GM21381 (cell line): ENCODE results near the gene PALLD.
"Not testable (repeated sequence)": the region's sequence is repeated elsewhere in the genome, so short reads cannot be mapped to it uniquely, and the experiment has no call there.

Experiments
- ATAC-seq: cut with Tn5 transposase; IDR thresholded peaks from one replicate; pipeline ENCODE4 v1.9.1; 2021; ENCODE audit warnings: mild to moderate bottlenecking, moderate library complexity; ENCODE audit not compliant: unreplicated experiment

Gene PALLD

GRCh38 chr4:168691631-168692369, 194.9 kb downstream of the PALLD start:
- no peak for ATAC-seq

DNA sequence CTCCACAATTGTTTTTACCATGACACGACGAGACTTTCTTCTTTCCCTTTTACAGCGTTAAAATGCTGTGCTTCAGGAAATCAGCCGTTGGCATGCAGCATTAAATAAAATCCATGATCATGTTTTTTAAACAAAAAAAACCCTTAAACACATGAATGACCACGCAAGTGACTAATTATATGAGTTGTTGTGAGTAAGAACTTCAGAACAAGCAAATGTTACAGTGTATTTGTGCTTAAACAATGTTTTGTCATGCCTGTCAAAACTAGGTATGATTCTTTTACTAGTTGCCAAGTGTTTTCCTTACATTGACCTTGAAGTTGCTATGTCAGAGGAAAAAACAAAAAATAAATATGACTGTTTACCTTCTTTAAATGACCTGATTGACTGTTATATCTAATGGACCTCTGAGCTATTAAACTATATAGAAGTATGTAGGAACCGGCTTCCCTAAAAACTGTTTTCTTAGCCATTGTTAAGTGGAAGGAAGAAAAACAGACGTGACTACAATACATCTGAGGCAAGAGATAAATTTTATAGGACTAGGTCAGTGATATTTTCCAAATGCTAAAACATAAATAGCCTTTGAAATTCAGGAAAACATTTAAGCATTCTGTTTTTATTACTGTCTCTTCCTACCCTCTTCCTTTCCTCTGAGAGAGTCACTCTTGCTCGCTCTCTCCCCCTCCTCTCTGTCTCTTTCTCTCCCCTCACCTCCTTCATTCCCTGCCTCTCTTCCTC, 197.1 kb downstream of the PALLD start:
- no peak for ATAC-seq

DNA sequence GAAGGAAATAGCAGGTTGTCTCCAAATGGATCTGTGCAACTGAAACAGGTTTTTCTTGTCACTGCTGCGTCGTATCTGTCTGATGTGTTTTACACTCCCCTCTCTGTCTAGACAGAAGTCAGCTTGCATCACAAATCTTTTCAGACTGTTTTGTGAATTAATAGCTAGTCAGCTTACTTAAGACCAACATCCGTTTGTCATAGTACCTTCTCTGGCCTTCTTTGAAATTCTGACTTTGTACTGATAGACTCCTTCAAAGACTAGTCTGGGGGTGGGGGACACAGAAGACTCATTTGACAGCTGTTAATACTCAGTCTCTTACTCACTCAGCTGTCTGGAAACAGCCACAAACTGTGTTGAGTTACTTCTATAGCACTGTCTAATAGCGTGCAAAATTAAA, 197.8 kb downstream of the PALLD start:
- no peak for ATAC-seq

DNA sequence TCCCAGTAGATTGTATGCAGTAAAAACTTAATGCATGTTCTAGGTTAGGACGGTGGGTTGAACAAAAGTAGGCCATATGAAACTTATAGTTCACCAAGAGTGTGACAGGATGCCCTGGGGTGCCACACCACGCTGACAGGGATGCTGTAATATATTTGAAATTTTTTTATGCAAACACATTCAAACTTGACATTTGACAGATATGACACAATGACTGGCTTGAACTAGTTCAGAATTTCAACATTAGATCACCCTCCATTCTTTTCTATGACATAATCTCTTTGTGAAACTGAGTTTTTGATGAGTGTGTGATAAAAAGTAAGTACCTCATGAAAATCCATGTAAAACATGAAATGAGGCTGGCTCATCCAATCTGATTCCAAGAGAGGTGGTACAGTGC, 198.4 kb downstream of the PALLD start:
- ATAC-seq = no peak

DNA sequence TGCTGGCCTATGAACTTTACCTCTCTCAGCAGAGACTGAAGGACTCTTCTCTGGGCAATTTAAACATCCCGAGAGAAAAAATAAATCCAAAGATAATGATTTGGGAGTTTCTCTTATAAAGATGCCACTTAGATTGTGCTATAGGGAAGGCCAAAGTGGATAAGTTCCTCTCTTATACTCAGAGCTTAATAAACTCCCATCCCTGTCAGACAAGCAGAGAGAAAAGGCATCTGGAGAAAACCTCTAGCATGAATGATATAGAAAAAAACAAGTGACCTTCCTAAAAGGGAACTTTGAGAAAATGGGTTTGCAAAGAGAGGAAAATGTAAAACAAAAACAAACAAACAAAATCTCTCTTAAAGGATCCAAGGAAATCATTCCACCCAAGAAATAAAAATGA, 199.4 kb downstream of the PALLD start:
- ATAC-seq = no peak

GRCh38 chr4:168696826-168697225, 200.0 kb downstream of the PALLD start:
- no peak for ATAC-seq

- no peak for ATAC-seq
Measured at GRCh38 chr4:168699224-168699878, 202.5 kb downstream of the PALLD start.

GRCh38 chr4:168701061-168701460, 204.2 kb downstream of the PALLD start:
- ATAC-seq = no peak

DNA sequence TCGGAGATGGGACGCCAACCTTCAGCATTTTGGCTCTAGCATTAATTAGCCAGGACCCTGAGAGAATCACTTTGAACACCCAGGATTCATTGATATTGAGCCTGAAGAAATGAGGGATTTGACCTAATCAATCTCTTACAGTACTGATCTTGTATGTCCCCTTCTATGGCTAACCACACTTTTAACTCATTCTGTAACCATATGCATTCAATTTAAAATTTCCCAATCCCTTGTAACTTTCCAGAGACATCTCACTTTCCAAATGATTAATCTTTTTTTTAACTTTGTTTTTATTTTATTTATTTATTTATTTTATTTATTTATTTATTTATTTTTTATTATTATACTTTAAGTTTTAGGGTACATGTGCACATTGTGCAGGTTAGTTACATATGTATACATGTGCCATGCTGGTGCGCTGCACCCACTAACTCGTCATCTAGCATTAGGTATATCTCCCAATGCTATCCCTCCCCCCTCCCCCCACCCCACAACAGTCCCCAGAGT, 205.8 kb downstream of the PALLD start:
- ATAC-seq = not testable (repeated sequence)

DNA sequence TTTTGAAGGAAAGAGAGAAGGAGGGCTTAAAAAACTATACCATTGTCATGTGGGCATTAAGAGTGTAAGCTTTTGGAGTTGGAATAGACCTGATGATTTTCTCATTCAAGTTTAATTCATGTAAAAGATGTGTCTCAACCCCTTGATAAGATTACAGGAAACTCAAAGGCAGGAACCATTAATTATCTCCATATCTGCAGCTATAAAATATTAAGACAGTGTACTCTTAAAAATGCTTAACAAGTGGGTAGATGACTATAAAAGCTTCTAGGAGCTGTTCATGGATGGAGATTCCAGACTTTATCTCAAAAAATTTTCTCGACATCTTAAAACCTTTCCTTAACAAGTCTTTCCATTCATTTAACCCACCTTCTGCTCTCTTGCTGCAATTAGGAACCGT, 208.3 kb downstream of the PALLD start:
- no peak for ATAC-seq

- no peak for ATAC-seq
Measured at GRCh38 chr4:168707205-168707604, 210.4 kb downstream of the PALLD start.

- no peak for ATAC-seq
Measured at GRCh38 chr4:168708108-168708507, 211.3 kb downstream of the PALLD start.

DNA sequence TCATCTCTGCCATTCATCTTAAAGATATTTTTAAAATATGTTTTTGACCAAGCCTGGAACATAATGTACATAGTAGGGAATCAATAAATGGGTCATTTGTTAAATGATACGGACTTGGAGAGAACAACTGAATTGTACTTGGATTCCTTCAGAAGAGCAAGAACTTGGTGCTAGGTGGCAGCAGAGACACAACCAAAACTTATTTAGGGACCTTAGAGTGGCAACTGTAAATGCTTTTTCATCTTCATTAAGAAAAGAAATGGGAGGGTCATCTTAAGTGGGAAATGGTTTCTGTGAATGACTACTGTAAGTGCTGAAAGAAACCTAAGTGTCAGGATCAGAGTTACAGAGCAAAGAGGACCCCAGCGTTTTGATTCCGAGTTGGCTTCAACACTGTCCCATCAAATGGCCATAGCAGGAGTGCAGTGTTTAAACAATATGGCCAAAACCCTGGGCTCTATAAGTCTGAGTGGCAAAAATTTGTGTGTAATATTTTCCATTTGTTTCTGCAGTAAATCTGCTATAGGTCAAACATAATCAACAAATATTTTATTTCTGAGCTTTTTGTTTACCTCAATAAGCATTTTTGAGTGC, 213.6 kb downstream of the PALLD start:
- no peak for ATAC-seq

- no peak for ATAC-seq
Measured at GRCh38 chr4:168711197-168712140, 214.6 kb downstream of the PALLD start.

DNA sequence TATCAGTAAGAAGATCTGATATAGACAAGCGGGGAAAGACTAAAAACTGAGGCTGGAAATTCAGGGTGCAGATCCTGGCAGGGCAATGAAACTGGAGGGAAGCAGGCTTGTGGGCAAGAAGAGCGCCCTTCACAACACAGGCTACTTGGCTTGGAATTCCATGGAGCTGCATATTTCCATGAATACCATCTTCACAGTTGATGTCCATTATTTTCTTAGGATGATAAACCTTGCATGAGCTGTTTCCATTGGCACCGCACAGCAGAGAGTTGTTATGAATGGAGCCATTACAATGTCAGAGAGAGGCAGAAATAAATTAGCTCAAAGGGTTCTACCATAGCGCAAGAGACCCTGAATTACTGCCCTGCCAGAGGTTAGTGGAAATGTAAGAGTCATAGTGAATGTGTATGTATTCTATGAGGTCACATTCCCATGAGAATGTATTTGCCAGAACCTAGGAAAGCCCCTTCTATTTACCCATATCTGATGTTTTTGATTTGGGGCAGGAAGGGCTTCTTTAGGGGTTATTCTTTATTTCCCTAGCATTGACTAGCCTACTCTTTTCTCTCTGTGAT, 215.6 kb downstream of the PALLD start:
- no peak for ATAC-seq

GRCh38 chr4:168713253-168713652, 216.4 kb downstream of the PALLD start:
- ATAC-seq = no peak

DNA sequence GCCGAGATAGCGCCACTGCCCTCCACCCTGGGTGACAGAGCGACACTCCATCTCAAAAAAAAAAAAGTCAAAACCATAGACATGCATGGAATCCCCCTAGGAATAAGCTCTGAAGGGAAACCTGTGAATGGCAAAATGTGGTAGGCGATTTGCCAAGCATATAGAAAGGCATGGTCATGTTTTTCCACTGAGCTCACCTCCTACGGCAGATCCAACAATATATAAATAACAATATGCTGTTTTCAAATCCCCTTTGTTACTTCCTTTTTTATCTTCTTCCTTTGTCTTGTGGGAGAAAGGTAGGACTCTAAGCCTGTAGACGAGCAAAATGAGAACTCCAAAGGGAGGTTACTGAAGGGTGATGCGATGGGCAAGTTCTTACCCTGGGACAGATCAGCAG, 219.0 kb downstream of the PALLD start:
- no peak for ATAC-seq

DNA sequence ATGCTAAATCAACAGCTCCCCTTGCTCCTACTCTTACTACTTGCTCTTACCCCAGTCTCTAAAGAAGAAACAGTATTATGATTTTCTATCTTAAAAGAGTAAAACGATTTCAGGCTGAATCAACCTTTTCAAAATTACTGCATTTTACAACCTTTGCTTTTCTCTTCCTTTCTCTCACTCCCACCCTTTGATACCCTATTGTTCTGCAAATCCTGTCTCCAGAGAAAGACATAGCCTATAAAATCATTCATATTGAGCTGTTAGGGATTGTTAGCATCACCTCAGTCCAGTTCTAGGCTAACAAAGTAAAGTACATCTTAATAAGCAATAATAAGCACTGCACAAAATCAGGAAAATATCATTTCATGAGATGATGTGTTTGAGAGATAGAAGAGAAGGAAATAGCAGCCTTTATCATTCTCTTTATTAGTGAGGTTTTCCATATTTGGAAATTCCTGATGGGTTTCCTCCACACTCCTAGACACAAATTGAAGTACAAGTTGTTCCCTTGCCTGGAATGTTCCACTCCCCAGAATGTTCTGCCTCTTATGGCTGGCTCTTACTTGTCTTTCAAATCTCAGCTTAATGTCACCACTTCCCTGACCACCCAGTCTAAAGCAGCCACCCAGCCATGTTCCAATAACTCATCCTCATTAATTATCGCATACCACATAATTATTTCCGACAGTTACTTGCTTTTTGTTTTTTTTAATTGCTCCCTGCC, 219.7 kb downstream of the PALLD start:
- no peak for ATAC-seq

GRCh38 chr4:168717847-168718246, 221.0 kb downstream of the PALLD start:
- ATAC-seq = no peak
